ENCODE results near the gene KIAA1328.
"Not testable (repeated sequence)": the region's sequence is repeated elsewhere in the genome, so short reads cannot be mapped to it uniquely, and the experiment has no call there.

The KIAA1328 gene

GRCh38 chr18:36828630-36829361 lies at the start of gene KIAA1328, which contains the start of gene TPGS2:
Gene KIAA1328 (plus strand): TSS chr18:36829127. CDS start chr18:36829139, 12 bp downstream.
Gene TPGS2 (minus strand): TSS chr18:36829002. CDS start chr18:36828767, 235 bp downstream.
- DNase-seq (ENCODE audit: low read depth, low spot score) = no peak

- no peak for DNase-seq (ENCODE audit: low read depth, low spot score)
These were observed 48.2 kb upstream of the KIAA1328 start for GRCh38 chr18:36780748-36781147.

DNA sequence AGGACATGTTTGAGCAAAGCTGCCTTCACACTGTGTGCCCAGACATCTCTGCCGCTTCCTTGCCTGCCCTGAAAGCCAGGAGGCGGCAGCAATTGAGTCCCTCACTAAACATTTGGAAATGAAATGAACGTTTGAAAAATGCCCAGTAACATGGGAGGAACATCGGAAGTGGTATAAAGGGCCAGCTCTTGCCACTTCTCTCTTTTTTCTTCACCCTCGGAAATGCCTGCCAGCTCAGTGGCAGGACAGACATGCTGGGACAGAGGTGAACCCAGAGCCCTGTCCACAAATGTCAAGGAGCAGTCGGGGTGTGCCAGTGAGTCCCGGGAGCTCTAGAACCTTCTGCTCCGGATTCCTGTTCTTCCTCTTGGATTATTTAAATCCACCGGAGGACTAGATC lies 46.2 kb upstream of the KIAA1328 start:
- no peak for DNase-seq (ENCODE audit: low read depth, low spot score)

DNA sequence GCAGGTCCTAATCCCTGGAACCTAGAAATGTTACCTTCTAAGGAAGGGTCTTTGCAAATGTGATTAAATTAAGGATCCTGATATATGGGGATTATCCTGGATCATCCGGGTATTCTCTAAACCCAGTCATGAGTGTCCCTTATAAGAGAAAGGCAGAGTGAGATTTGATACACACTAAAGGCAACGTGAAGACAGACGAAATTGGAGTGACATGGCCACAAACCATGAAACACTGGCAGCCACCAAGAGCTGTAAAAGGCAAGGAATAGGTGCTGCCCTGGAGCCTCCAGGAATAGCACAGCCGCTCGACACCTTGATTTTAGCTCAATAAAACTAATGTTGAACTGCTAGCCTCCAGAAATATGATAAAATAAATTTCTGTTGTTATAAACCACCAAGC lies 45.1 kb upstream of the KIAA1328 start:
- no peak for DNase-seq (ENCODE audit: low read depth, low spot score)

DNA sequence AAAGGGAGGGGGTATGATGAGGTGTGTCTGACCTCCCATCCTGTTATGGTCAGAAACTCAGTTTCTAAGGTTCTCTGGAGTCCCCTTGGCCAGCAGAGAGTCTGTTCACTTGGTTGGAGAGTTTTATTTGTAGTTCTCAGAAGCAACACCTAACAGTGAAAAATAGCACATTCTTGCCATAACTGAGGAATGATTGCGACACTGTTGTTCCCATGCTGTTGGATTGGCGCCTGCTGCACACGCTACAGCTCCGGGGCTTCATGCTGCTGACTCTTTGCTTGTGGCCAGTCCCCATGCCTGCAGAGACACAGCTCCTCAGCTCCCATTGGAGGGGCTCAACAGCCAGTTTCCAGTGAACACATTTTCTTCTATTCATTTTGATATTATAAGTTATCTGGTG lies 42.2 kb upstream of the KIAA1328 start:
- DNase-seq (ENCODE audit: low read depth, low spot score) = no peak

GRCh38 chr18:36792634-36793283 lies 36.2 kb upstream of the KIAA1328 start:
- no peak for DNase-seq (ENCODE audit: low read depth, low spot score)

- no peak for DNase-seq (ENCODE audit: low read depth, low spot score)
These were observed 30.0 kb upstream of the KIAA1328 start for GRCh38 chr18:36798738-36799473.

- DNase-seq (ENCODE audit: low read depth, low spot score) = no peak
These were observed 23.8 kb upstream of the KIAA1328 start for GRCh38 chr18:36805105-36805504.

DNA sequence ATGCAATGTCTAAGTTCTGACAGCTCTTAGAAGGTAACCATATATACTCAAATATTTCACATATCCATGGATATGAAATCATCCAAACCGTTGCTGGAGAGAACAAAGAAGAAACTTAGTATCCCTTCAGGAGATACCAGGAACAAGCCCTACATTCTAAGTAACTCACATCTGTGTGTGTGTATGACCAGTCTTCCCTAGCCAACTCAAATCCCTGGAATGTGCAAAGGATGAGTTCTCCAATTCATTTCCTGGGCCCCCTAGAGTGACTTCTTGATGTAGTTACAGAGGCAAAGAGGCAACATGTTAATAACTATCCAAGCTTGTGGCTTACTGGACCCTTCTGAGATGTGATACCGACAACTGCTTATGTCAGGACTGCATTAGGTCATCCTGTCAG lies 20.2 kb upstream of the KIAA1328 start:
- DNase-seq (ENCODE audit: low read depth, low spot score) = no peak

DNA sequence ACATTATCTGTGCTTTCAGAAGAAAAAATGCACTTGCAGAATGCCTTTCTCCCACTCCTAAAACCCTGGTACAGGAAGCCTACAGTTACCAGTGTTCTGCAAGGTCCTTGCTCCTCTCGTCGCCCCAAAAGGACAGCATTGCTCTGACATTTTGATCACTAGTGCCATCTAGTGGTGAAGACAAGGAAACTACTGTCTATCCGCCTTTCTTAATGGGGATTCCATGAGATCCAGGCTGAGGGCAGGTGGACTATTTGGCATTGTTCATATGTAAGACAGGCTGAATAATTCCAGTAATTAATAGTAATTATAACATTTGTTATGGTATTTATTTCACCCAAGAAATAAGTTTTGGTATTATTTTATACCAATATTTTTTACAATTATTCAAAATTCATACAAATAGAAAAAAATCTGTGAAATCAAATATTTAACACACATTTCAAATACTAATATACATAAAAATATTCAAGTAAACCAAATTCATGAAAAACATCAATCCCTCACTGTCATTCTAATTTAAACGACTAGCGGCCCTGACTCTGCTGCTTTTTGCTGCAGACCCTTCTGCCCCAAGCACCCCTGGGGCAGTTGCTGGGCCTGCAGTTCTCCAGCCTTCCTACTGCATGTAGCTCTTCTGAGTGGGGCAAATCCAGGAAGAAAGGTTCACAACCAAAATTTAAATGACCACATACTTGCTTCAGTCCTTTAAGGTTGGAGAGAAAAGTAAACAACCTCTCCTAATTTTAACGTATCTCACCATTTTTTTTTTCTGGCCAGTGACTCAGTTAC lies 19.1 kb upstream of the KIAA1328 start:
- DNase-seq (ENCODE audit: low read depth, low spot score) = no peak

- DNase-seq (ENCODE audit: low read depth, low spot score) = no peak
These were observed 17.5 kb upstream of the KIAA1328 start for GRCh38 chr18:36811430-36811829.

GRCh38 chr18:36811955-36812354 lies 17.0 kb upstream of the KIAA1328 start:
- no peak for DNase-seq (ENCODE audit: low read depth, low spot score)

DNA sequence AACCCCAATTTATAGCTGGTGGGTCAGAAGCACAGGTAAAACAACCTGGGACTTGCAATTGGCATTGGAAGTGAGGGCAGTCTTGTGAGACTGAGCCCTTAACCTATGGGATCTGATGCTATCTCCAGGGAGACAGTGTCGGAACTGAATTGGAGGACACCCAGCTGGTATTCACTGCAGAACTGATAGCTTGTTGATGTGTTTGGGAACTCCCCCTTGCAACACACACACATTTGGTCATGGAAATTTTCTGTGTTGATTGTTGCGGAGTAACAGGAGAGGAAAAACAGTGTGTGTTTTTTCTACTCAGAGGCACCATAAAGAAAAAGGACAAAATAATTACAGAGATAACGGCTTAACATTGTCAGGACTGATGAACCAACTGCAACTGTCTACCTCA lies 16.2 kb upstream of the KIAA1328 start:
- no peak for DNase-seq (ENCODE audit: low read depth, low spot score)

DNA sequence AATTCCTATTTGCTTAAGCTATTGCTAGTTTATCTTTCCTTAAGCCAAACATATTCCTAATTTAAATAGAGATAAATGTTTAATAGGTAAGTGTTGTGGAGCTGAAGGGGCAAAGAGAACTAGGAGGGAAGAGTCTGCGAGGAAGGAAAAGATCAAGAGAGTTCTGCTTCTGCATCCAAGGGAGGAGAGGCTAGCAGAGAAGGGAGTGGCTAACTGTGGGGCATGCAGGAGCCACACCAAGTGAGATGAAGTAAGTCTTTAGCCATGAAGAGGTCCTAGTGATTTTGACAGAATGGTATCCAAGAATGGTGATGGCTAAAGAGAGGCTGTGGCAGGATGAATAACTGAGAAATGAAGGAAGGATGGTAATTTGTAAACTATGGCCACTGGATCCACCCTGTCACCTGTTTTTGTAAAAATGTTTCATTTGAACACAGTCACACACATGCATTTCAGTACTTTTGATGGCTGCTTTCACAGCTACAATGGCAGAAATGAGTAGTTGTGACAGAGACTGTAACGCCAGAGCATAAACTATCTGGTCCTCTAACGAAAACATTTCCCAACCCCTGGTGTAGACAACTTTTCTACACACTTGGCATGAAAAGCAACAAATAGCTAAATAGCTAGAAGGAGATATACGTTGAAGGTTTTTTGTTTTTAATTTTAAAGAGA lies 15.7 kb upstream of the KIAA1328 start:
- no peak for DNase-seq (ENCODE audit: low read depth, low spot score)

- DNase-seq (ENCODE audit: low read depth, low spot score) = no peak
These were observed 15.1 kb upstream of the KIAA1328 start for GRCh38 chr18:36813824-36814223.

DNA sequence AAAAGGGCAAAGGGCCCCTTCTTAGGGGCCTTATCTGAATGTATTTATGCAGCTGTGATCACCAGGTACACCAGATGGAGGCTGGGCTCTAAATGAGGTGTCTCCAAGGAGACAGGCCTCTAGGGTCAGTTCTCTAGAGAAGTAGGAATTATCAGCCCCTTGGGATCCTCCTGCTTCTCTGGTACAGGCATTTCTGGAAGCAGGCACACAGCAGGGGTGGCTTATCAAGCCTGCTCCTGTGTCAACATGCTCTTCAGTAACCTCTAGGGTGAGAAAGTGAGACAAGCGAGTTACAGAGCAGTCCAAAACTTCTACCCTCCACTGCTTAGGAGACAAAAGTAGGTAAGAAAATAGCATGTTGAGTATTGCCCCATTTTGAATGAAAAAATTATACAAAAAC lies 13.9 kb upstream of the KIAA1328 start:
- DNase-seq (ENCODE audit: low read depth, low spot score) = no peak

DNA sequence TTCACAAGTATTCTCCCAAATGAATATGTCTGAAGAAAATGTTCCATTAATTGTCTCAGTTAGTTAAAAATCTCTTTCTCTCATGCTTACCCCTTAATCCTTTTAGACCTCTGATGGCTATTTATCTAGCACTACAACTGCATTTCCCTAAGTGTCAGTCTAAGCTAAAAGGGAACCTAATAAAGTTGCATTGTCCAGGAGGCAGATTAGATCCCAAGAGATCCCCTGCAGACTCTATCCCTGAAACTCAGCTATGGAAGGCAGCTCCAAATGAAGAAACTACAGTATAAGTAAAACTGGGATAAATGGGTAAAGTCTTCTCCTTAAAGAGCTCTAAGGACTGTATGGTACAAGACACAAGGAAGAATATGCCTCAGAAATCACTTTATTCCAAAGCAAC lies 12.8 kb upstream of the KIAA1328 start:
- not testable (repeated sequence) for DNase-seq (ENCODE audit: low read depth, low spot score)

DNA sequence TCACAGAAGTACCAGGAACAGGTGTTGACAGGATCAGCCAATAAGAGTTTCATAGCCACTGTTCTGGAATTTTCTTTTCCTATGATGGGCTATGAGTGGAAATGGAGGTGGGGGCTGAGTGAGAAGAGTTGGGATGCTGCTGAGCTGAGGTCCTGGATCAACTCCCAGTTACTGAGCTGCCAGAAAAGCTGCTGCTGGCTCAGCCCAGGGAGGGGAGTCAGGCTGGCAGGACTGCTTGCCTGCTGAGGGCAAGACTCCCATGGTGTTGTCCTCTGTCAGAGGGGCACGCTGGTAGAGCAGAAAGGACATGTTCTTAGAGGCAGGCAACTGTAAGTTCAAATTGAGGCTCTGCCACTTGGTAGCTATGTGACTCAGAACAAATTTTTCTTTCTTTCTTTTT lies 11.9 kb upstream of the KIAA1328 start:
- DNase-seq (ENCODE audit: low read depth, low spot score) = no peak

- no peak for DNase-seq (ENCODE audit: low read depth, low spot score)
These were observed 10.3 kb upstream of the KIAA1328 start for GRCh38 chr18:36818652-36819051.

- DNase-seq (ENCODE audit: low read depth, low spot score) = no peak
These were observed 9.3 kb upstream of the KIAA1328 start for GRCh38 chr18:36819621-36820020.

- no peak for DNase-seq (ENCODE audit: low read depth, low spot score)
These were observed 7.2 kb upstream of the KIAA1328 start for GRCh38 chr18:36821681-36822080.

Data from iPS DF 19.7 (cell line).